HG03139 (cell line): Measurements from ENCODE around the gene CTF1.
A peak's percentile ranks its signal among the peaks of the same experiment; 100 is the strongest.
"Not testable (repeated sequence)": the region's sequence is repeated elsewhere in the genome, so short reads cannot be mapped to it uniquely, and the experiment has no call there.

ENCODE experiments used
- ATAC-seq: cut with Tn5 transposase; IDR thresholded peaks from one replicate; pipeline ENCODE4 v1.9.1; 2021; ENCODE audit not compliant: unreplicated experiment

CTF1 gene, protein sequence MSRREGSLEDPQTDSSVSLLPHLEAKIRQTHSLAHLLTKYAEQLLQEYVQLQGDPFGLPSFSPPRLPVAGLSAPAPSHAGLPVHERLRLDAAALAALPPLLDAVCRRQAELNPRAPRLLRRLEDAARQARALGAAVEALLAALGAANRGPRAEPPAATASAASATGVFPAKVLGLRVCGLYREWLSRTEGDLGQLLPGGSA

DNA sequence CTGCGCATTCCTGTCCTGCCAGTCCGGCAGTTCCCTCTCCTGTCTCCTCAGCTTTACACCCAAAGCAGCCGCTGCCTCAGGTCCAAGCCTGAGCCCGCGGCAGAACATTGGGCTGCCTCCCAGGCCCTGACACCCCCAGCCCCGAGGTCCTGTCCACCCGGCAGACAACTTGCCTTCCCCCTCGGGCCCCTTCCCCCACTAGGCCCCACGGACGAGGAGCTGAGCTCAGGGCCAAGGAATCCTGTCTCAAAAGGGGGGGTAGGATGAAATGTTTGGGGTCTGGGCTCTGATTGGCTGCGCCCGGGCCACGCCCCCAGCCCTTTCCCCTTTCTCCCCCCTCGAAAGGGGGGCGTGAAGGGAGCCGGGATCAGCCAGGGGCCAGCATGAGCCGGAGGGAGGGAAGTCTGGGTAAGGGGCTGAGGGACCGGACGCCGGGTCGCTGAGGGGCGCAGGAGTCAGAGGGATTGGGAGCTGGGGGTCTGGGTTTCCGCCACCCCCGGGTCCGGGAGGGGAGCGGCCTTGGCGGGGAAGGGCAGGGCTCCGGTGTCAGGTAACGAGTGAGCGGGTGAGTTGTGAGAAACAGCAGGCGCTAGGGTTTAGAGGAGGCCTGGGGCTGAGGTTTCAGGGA lies at the start of gene CTF1:
Gene CTF1 (plus strand): TSS at position 354 of the 628 bp plus-strand sequence. CDS start 30 bp downstream, at position 384.
- no peak for ATAC-seq

DNA sequence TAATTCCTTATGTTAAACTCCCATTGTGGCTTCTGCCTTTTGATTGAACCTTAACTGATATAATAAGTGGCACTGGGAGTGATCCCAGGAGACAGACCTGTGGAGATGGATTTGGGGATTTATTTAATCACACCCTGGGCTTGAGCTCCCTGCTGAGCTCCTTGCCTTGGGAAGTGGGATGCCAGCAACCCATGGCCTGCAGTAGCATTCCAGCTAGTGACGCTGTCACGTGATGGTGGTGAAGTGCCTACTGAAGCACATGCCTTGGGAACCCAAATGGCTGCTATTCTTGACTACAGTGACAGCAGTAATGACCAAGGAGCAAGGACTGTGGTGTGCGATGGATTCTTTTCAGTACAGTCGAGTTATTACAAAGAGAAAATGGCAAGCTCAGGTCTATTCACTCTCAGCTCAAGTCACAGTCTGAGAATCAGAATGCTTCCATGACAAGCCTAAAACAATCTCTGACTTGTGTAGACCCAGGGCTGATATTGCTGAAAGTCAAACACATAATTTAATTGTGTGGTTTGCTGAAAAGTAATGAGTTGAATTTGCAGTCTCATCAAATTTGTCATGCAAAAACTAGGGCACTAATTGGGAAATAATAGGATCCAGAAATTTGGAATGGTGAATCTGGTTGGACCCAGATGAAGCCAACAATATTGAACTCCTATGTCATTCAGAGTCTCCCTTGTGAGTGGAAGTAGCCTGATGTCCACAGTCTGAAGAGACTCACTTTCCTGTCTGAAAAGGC lies 49.6 kb upstream of the CTF1 start:
- ATAC-seq, result no peak

DNA sequence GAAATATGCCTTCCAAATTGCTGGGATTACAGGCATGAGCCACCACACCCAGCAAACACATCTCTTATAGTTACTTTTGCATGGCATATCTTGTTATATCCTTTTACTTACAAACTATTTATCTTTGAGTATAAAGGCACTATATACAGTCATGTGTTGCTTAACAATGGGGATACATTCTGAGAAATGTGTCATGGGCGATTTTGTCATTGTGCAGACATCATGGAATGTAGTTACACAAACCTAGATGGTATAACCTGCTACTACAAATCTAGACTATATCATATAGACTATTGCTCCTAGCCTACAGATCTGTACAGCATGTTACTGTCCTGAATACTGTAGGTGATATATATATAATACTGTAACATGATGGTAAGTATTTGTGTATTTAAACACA lies 46.2 kb upstream of the CTF1 start:
- ATAC-seq, result no peak

DNA sequence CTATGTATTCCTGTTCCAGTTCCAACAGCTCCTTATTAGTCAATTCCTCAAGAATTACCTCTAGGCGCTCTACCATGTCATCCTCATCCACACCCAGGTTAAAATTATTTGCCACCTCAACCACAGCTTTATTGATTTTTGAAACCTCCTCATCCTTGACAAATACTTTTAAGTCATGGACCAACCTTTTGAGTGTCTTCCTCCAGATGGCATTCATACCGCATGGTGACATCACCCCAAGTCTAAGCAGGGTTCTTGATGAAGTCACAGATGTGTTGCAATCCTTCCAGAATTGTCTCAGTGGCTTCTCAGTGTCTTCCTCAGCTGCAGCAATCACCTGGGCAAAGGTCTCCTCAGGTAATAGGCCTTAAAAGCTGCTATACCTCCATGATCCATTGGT lies 42.7 kb upstream of the CTF1 start:
- no peak for ATAC-seq

DNA sequence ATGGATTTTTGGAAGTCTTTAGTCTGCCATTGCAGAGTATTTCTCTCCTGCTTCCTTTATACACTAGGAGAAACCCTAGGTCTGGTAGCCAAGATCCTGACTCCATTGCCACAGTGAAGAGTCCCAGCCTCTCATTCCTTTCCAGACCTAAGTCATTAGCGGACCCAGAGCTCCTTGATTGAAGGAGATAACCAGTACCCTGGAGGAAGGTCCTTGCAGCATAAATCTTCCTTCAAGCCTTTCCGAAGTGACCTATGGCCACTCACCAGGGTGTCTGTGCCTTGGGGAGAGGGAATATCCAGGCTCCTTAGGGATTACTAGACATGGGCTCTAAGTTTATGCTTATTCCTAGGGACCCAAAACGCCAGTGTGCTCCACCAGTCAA lies 38.3 kb upstream of the CTF1 start:
- ATAC-seq, result no peak

DNA sequence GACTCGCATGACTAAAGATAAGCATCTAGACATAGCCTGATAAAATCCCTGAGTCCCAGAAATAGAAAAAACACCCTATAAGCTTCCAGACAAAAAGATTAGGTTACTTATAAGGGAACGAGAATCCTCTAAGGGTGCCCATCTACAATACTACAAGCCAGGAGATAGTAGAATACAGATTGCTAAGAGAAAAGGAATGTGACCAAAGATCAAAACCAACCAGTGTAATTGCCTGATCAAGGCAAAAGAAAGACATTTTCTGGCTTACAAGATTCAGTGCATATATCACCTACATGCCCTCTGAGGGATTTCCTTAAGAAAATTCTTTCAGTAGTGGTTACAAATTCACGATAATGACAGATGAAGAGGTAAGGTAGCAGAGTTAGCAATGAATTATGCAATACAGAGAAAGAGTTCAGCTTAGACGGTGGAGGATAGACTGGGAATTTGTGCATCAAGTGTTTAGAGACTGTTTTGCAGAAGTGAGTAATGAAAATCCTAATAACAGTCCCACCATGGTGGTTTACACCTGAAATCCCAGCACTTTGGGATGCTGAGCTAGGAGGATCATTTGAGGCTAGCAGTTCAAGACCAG lies 37.5 kb upstream of the CTF1 start:
- ATAC-seq, result no peak

DNA sequence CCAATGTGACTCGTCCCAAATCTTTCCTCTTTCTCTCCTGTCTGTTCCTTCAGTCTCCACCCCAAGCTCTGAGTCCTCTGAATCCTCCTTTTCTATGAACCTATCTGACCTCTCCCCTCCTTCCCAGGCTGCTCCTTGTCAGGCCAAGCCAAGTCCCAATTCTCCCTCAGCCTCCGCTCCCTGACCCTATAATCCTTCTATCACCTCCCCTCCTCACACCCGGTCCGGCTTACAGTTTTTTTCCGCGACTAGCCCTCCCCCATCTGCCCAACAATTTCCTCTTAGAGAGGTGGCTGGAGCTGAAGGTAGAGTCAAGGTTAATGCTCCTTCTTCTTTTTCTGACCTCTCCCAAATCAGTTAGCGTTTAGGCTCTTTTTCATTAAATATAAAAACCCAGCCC lies 35.7 kb upstream of the CTF1 start:
- not testable (repeated sequence) for ATAC-seq

DNA sequence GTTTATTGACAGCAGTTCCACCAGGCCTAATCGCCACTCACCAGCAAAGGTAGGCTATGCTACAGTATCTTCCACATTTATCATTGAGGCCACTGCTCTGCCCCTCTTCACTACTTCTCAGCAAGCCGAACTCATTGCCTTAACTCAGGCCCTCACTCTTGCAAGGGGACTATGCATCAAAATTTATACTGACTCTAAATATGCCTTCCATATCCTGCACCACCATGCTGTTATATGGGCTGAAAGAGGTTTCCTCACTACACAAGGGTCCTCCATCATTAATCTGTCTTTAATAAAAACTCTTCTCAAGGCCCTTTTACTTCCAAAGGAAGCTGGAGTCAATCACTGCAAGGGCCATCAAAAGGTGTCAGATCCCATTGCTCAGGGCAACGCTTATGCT lies 33.2 kb upstream of the CTF1 start:
- ATAC-seq, result not testable (repeated sequence)

DNA sequence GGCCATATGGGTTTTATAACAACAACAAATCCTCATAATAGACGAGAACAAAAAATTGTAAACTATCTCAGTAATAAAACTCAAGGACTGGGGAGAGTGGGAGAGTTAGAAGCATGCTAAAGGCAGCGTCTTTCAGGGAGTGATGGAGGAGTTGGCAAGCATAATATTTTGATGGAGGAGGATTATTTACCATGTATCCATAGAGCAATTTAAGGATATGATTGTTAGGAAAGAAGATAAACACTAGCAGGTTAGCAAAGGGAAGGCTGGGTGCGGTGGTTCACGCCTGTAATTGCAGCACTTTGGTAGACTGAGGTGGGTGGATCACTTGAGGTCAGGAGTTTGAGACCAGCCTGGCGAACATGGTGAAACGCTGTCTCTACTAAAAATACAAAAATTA lies 30.4 kb upstream of the CTF1 start:
- ATAC-seq, result no peak

DNA sequence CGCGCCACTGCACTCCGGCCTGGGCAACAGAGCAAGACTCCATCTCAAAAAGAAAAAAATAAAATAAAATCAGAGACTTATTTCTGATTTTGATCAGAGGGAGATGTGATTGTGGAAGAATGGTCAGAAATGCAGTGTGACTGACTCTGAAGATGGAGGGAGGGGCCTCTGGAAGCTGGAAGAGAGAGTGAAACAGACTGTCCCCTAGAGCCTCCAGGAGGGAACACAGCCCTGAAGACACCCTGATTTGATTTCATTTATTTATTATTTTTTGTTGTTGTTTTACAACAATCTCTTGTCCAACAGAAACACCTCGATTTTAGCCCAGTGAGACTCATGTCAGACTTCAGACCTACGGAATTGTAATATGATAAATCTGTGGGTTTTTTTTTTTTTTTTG lies 28.7 kb upstream of the CTF1 start:
- ATAC-seq, result no peak

DNA sequence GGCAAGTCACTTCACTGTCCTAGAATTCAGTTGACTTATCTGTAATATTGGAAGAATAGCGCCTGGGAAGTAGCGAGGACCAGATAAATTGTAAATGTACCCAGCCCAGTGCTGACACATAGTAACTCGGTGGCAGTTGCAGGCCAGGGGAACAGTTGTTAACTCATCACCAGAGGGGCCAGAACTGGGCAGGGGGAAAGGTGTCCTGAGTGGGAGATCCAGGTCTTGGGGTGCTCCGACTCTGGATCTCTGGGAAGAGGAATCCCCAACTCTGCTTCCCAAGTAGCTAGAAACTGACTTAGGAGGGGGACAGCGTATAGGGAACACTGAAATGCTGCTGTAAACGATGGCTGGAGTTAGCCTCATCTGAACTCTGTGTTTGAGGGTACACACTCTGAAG lies 25.5 kb upstream of the CTF1 start:
- no peak for ATAC-seq

DNA sequence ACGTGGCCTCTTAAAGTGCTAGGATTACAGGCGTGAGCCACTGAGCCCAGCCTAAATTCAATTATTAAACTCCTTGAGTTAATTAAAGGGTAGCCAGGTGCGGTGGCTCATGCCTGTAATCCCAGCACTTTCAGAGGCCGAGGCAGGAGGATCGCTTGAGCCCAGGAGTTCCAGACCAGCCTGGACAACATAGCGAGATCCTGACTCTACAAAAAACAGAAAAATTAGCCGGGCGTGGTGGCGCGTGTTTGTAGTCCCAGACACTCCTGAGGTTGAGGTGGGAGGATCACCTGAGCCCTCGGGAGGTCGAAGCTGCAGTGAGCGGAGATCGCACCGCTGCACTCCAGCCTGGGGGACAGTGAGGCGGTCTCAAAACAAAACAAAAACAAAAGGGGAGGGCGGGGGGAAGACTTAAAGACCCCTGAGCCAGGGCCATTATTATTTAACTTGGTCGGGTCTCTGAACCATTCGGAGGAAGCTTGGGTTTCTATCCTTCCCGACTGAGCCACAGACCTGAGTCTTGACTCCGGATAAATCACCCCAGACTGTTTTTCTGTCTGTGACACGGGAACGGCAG lies 22.1 kb upstream of the CTF1 start:
- no peak for ATAC-seq

DNA sequence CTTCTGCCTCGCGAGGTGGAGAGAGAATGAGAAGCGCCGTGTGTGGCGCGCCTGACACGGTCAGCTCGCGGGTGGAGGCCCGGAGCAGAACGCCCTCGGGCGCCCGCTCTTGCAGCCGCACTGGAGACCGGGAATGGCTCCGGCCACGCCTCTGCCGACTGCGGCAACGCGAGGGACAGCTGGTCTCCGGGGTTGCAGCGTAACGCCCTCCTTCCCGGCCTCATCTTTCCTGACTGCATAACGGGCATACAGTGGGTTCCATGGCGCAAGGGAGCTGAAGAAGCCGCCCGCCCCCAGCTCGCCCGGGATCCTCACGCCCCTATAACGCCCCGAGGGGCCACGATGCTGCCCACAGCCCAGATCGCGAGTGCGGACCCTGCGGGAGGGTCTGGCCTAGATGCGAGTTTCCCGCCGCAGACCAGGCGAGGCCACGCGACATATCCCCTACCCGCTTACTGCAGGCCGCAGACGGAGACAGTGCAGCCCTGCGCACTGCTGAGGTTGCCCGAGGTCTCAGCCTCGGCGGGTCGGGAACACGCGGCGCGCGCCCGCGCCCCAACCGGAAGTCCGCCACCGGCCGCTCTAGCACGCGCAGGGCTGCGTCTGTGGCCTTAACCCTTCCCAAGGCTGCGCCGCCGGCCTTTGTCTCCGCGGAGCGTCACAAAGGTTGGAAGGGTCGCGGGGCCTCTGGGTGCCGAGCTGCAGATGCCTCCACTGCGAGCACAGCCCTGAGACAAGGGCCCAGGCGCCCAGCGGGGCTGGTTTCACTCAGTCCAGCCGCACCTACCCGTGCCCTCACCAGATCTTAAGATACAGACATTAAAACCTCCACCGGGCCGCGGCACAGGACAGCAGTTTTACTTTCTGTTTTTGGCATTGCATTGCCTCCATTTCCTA lies 21.3 kb upstream of the CTF1 start:
- ATAC-seq, result peak; percentile 70

DNA sequence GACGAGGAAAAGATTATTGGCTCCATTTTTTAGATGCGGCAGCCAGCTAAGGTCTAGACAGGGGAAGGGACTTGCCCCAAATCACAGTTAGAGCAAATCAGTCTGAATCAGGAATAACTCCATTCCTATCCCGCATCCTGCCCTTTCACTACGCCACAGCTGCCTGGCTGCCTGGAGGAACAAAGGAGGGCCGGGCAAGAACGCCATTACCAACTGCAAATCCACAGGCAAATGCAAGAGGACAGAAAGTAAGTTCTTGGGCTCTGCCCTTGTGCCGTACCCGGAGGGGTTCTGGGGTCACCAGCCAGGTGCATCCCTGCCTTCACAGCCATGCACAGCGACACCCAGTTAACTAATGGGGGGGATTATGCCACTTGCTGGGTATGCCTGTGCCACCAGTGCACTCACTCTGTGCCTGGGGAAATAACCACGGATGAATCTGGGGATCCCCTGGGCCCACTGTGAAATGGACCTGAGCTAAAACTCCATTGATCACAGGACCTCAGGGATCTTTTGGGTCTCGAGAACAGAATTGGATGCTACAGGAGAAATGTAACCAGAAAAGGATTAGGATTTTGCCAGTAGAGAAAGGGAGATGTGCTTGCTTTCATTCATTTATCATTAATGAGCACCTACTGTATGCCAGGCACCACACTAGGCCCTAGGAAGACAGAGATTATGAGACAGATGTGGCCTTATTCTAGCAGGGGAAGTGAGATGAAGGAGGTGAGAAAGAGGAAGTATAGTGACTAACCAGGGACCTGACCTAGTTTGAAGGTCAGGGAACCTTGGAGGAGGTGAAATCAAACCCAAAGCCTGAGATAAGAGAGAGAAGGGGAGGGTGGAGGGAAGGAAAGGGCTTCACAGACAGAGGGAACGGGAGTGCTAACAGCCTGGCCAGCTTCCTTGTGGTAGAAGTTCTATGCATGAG lies 20.3 kb upstream of the CTF1 start:
- no peak for ATAC-seq

DNA sequence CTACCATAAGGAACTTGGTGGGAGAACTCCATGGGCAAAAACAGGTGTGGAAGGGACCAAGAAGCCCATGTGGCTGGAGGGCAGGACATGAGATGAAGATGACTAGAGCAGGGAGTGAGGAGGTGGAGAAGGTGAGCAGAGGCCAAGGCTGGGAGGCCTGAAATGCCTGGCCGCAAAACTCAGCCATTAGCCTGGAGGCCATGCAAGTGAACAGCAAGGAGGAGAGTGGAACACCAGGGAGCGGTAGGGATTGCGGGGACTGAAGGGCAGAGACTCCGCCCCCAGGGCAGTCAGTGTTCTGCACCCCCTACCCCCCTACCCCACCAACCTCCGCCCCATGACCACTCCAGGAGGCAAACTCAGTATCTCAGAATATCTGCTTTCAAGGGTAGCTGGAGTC lies 19.5 kb upstream of the CTF1 start:
- ATAC-seq, result no peak

DNA sequence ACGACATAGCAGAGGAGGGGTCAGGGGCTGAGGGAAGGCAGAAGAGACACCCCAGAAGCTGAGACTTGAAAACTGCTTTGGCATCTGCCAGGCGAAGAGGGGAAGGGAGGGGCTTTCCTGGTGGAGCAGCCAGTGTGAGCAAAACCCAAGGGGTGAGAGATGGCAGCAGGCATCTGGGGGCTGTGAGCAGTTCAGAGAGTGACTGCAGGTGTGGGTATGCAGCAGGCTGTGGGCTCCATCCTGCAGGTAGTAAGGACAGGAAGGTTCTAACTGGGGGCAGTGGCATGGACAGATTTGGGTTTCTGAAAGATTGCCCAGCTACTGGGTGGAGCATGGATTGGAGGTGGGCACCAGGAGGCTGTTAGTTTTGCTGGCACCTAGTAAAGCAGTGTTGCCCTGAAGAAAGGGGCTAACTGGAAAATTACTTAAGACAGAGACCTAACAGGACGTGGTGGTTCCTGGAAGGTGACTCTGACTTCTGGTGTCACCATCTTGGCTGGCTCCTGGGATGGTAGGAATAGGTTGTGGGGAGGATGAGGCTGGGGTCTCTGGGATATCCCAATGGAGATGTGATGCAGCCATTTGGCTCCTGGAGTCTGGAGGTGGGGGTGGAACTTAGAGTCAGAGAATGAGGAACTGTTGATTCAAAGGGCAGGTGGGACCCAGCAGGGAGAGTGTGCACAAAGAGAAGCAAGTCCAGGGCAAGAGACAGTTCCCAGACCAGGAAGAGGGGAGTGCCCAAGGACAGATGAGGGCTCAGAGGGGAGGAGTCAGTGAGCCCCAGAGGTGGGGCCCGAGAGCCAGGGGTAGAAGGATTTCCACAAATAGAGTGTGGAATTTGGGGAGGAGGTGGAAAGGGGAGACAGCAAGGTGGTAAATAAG lies 13.7 kb upstream of the CTF1 start:
- no peak for ATAC-seq

DNA sequence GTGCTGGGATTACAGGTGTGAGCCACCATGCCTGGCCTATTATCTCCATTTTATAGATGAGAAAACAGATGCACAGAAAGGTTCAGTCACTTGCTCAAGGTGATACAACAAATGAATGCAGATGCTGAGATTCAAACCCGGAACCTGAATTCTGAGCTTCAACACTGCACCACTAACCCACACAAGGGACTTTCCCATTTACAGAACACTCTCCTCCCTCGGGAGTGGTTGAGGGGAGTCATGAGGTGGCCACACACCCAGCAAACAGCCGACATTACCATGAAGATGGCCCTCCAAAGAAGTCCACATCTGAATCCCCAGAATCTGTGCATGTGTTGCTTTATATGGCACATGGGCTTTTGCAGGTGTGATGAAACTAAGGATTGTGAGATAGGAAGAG lies 11.7 kb upstream of the CTF1 start:
- ATAC-seq, result no peak

DNA sequence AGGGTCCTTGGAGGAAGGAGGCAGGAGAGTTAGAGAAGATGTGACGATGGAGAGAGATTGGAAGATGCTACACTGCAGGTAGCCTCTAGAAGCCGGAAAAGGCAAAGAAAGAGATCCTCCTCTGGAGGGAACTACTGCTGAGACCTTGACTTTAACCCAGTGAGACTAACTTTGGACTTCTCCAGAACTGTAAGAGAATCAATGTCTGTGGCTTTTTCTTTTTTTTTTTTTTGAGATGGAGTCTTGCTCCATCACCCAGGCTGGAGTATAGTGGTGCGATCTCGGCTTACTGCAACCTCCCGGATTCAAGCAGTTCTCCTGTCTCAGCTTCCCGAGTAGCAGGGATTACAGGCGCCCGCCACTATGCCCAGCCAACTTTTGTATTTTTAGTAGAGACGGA lies 11.2 kb upstream of the CTF1 start:
- no peak for ATAC-seq

DNA sequence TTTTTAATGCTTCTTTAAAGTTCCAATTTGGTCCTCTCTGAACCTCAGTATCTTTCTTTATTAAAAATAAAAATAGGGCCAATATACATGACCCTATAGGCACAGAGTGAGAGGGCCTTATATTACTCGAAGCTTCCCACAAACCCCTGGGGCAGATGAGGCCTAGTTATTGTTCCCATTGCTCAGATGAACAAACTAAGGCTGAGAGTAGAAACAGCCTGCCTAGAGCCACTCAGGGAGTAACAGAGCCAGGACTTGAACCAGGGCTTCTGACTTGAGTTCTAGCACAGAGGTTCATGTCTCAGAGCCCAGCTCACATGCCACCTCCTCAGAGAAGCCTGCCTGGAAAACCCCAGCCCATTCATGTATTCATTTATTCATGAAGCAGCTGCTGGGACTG lies 10.3 kb upstream of the CTF1 start:
- no peak for ATAC-seq
